H1 (cell line): ENCODE measurements around the gene AGPAT3. TPM values are rescaled to one million over a fixed set of nuclear protein-coding genes. Genes with fewer than 3 reads are reported as not detected.

ENCODE experiments used
- CTCF ChIA-PET: fragments of 300-600 bp; sonication (Branson Sonifier 250); formaldehyde crosslinking; loops from one replicate; lab custom pipeline; 2021; ENCODE audit not compliant: partially characterized antibody; lab: Charles Lee
- POLR2A ChIA-PET: fragments of 300-600 bp; sonication (Branson Sonifier 250); formaldehyde crosslinking; loops from one replicate; lab custom pipeline; 2021; ENCODE audit warnings: inconsistent platforms; ENCODE audit not compliant: partially characterized antibody; lab: Charles Lee
- DNase-seq, 2 experiments: peaks; one replicate each; pipeline versions ENCODE4 v3.0.0 to v3.0.0-alpha.2; 2010 to 2022; ENCODE audit warnings: low spot score in 2 of 2, low read depth in 1 of 2, mixed read lengths in 1 of 2
- FAIRE-seq: peaks from 2 replicates; lab custom pipeline; 2011; peaks lifted over from hg19 to GRCh38; lab: Jason Lieb, UNC
- H2AFZ ChIP-seq: 2 replicates; pipeline ENCODE4 v1.8.1; 2012; ENCODE audit warnings: low read length, inconsistent platforms
- H2AK5ac ChIP-seq: 2 replicates; pipeline ENCODE4 v1.6.1; 2013; ENCODE audit warnings: low read depth, low read length
- H2BK120ac ChIP-seq: replicated peaks from 2 replicates; pipeline ENCODE3; 2013; ENCODE audit warnings: low read depth, low read length, inconsistent platforms
- H2BK12ac ChIP-seq: 2 replicates; pipeline ENCODE4 v1.6.1; 2013; ENCODE audit warnings: low read depth, low read length
- H2BK15ac ChIP-seq: 2 replicates; pipeline ENCODE4 v1.6.1; 2013; ENCODE audit warnings: low read length
- H2BK20ac ChIP-seq: 2 replicates; pipeline ENCODE4 v1.6.1; 2013; ENCODE audit warnings: low read length
- H2BK5ac ChIP-seq: 2 replicates; pipeline ENCODE4 v1.6.1; 2013; ENCODE audit warnings: low read depth, low read length
- H3K14ac ChIP-seq: 2 replicates; pipeline ENCODE4 v1.6.1; 2013; ENCODE audit warnings: inconsistent platforms; ENCODE audit not compliant: insufficient read length
- H3K18ac ChIP-seq: 2 replicates; pipeline ENCODE4 v1.6.1; 2013; ENCODE audit warnings: low read length; ENCODE audit errors: extremely low read depth
- H3K23ac ChIP-seq: 2 replicates; pipeline ENCODE4 v1.6.1; 2013; ENCODE audit warnings: inconsistent platforms; ENCODE audit not compliant: insufficient read length
- H3K23me2 ChIP-seq: 2 replicates; pipeline ENCODE4 v1.6.1; 2013; ENCODE audit warnings: low read depth, low read length
- H3K27ac ChIP-seq: 2 replicates; pipeline ENCODE4 v1.6.1; 2011; ENCODE audit warnings: low read depth, low read length, inconsistent platforms
- H3K27me3 ChIP-seq, 4 experiments: replicated peaks in 1 of 4; 1 replicate in 1 of 4; 2 replicates in 3 of 4; pipeline versions ENCODE4 v1.6.1 to v1.8.1; 2011 to 2013; ENCODE audit warnings: low read length in 3 of 4, mild to moderate bottlenecking in 3 of 4, inconsistent platforms in 2 of 4, mixed read lengths in 2 of 4, moderate library complexity in 1 of 4; ENCODE audit not compliant: control insufficient read depth in 3 of 4, insufficient read depth in 3 of 4; ENCODE audit errors: extremely low read depth in 1 of 4
- H3K36me3 ChIP-seq, 4 experiments: 2 replicates each; pipeline versions ENCODE4 v1.6.1 to v1.8.1; 2011 to 2013; ENCODE audit warnings: mild to moderate bottlenecking in 4 of 4, low read length in 3 of 4, moderate library complexity in 2 of 4, control low read depth in 1 of 4, inconsistent platforms in 1 of 4; ENCODE audit not compliant: insufficient read depth in 4 of 4, control insufficient read depth in 2 of 4
- H3K4ac ChIP-seq: replicated peaks from 2 replicates; pipeline ENCODE3; 2013; ENCODE audit warnings: low read length, low read depth, mixed read lengths, inconsistent platforms; ENCODE audit not compliant: insufficient read length
- H3K4me1 ChIP-seq, 4 experiments: replicated peaks in 1 of 4; 1 replicate in 1 of 4; 2 replicates in 3 of 4; pipeline versions ENCODE4 v1.6.1 to v1.8.1; 2011 to 2013; ENCODE audit warnings: low read length in 3 of 4, inconsistent platforms in 2 of 4, mixed read lengths in 1 of 4; ENCODE audit not compliant: insufficient read depth in 4 of 4, control insufficient read depth in 3 of 4
- H3K4me2 ChIP-seq, 2 experiments: 2 replicates each; pipeline versions ENCODE4 v1.6.1 to v1.8.1; 2011 to 2013; ENCODE audit warnings: low read depth in 2 of 2, low read length in 2 of 2, control low read depth in 1 of 2, inconsistent platforms in 1 of 2, mild to moderate bottlenecking in 1 of 2; ENCODE audit not compliant: insufficient read depth in 1 of 2
- H3K4me3 ChIP-seq, 4 experiments: fragments of 200-600, 300-600 bp in 1 of 4; sonication (generic), shearing (Covaris generic), sonication (Bioruptor Twin) in 1 of 4; 2 replicates each; pipeline versions ENCODE4 v1.5.1 to v1.8.1; 2011 to 2016; ENCODE audit warnings: low read length in 4 of 4, low read depth in 3 of 4, control low read depth in 2 of 4, inconsistent platforms in 2 of 4, mild to moderate bottlenecking in 2 of 4, mixed read lengths in 1 of 4, moderate library complexity in 1 of 4; ENCODE audit not compliant: insufficient read depth in 2 of 4; ENCODE audit errors: extremely low read depth in 1 of 4
- H3K56ac ChIP-seq: replicated peaks from 2 replicates; pipeline ENCODE3; 2013; ENCODE audit warnings: low read depth, mild to moderate bottlenecking, mixed read lengths, low read length, inconsistent platforms; ENCODE audit not compliant: insufficient read length
- H3K79me1 ChIP-seq: 2 replicates; pipeline ENCODE4 v1.6.1; 2013; ENCODE audit warnings: low read depth, low read length, control low read depth
- H3K79me2 ChIP-seq, 2 experiments: 2 replicates each; pipeline versions ENCODE4 v1.6.1 to v1.8.1; 2012 to 2013; ENCODE audit warnings: low read length in 2 of 2, mild to moderate bottlenecking in 2 of 2, inconsistent platforms in 1 of 2; ENCODE audit not compliant: insufficient read depth in 2 of 2, control insufficient read depth in 1 of 2
- H3K9ac ChIP-seq, 4 experiments: replicated peaks in 1 of 4; 1 replicate in 1 of 4; 2 replicates in 3 of 4; pipeline versions ENCODE4 v1.6.1 to v1.8.1; 2011 to 2013; ENCODE audit warnings: low read depth in 3 of 4, low read length in 3 of 4, control low read depth in 2 of 4, mild to moderate bottlenecking in 2 of 4, moderate library complexity in 2 of 4, inconsistent platforms in 1 of 4; ENCODE audit errors: extremely low read depth in 1 of 4
- H3K9me3 ChIP-seq, 2 experiments: 2 replicates each; pipeline versions ENCODE4 v1.6.1 to v1.8.1; 2012 to 2013; ENCODE audit warnings: mild to moderate bottlenecking in 2 of 2, moderate library complexity in 2 of 2, control low read depth in 1 of 2, inconsistent platforms in 1 of 2, low read depth in 1 of 2, low read length in 1 of 2, mixed read lengths in 1 of 2; ENCODE audit not compliant: insufficient read depth in 2 of 2
- H4K20me1 ChIP-seq, 2 experiments: replicated peaks in 1 of 2; 2 replicates each; pipeline versions ENCODE3 to v1.8.1; 2011 to 2013; ENCODE audit warnings: inconsistent platforms in 2 of 2, low read length in 2 of 2, mild to moderate bottlenecking in 1 of 2; ENCODE audit not compliant: insufficient read depth in 2 of 2, control insufficient read depth in 1 of 2
- H4K5ac ChIP-seq: 2 replicates; pipeline ENCODE4 v1.6.1; 2013; ENCODE audit warnings: low read length, low read depth, mixed read lengths, inconsistent platforms; ENCODE audit not compliant: insufficient read length
- H4K8ac ChIP-seq: 2 replicates; pipeline ENCODE4 v1.8.0; 2013; ENCODE audit warnings: mild to moderate bottlenecking, moderate library complexity, low read length, inconsistent platforms; ENCODE audit not compliant: insufficient read depth; ENCODE audit errors: extremely low read depth
- H4K91ac ChIP-seq: replicated peaks from 2 replicates; pipeline ENCODE3; 2013; ENCODE audit warnings: low read length, mixed read lengths, inconsistent platforms; ENCODE audit not compliant: insufficient read length
- BCL11A ChIP-seq, 2 experiments: IDR thresholded peaks; one replicate each; pipeline ENCODE4 v1.6.1; 2011; ENCODE audit warnings: low read depth in 2 of 2, low read length in 2 of 2, mild to moderate bottlenecking in 2 of 2
- CEBPB ChIP-seq: IDR thresholded peaks from 2 replicates; pipeline ENCODE4 v1.6.1; 2012; ENCODE audit warnings: low read depth, low read length
- CHD2 ChIP-seq: IDR thresholded peaks from 2 replicates; pipeline ENCODE4 v1.6.1; 2012; ENCODE audit warnings: low read length, improper control_type of control experiment
- EGR1 ChIP-seq: IDR thresholded peaks from 2 replicates; pipeline ENCODE4 v1.6.1; 2011; ENCODE audit warnings: low read depth, low read length, borderline replicate concordance
- JUND ChIP-seq: IDR thresholded peaks from 2 replicates; pipeline ENCODE4 v1.6.1; 2011; ENCODE audit warnings: mild to moderate bottlenecking, improper control_type of control experiment, low read length
- NANOG ChIP-seq: IDR thresholded peaks from 2 replicates; pipeline ENCODE4 v1.6.1; 2011; ENCODE audit warnings: low read length, low read depth, mild to moderate bottlenecking, inconsistent platforms; ENCODE audit not compliant: insufficient read depth, poor library complexity, severe bottlenecking
- RNF2 ChIP-seq: fragments of 200-900, 300-1000 bp; sonication (generic); IDR thresholded peaks from 2 replicates; pipeline ENCODE4 v1.7.1; 2016; ENCODE audit warnings: borderline replicate concordance, low read depth, mild to moderate bottlenecking, antibody characterized with exemption, low read length; ENCODE audit not compliant: poor library complexity, severe bottlenecking; ENCODE audit errors: missing control alignments
- SIRT6 ChIP-seq: IDR thresholded peaks from one replicate; pipeline ENCODE4 v1.7.1; 2012; ENCODE audit warnings: low read length, inconsistent platforms
- SP1 ChIP-seq: IDR thresholded peaks from 2 replicates; pipeline ENCODE4 v1.6.1; 2011; ENCODE audit warnings: low read depth, low read length
- TAF7 ChIP-seq: optimal IDR thresholded peaks from 2 replicates; pipeline ENCODE3; 2011; ENCODE audit warnings: low read depth, mild to moderate bottlenecking, inconsistent platforms, low read length, moderate library complexity, borderline replicate concordance
- TBP ChIP-seq: IDR thresholded peaks from 2 replicates; pipeline ENCODE4 v1.6.1; 2011; ENCODE audit warnings: low read depth, low read length, improper control_type of control experiment
- TEAD4 ChIP-seq: IDR thresholded peaks from 2 replicates; pipeline ENCODE4 v1.6.1; 2012; ENCODE audit warnings: low read depth, low read length, inconsistent platforms, mixed read lengths
- WGBS, 2 experiments: shearing (Covaris generic) in 1 of 2; methylation state at CpG; one replicate each; pipeline versions ENCODE4 v1.1.6 to v1.1.7; 2013 to 2015; ENCODE audit warnings: low lambda C conversion rate in 2 of 2, mixed read lengths in 2 of 2, inconsistent platforms in 1 of 2, low coverage in 1 of 2, missing lambda C conversion rate in 1 of 2; ENCODE audit not compliant: insufficient replicate concordance in 2 of 2, insufficient coverage in 1 of 2, insufficient read length in 1 of 2; ENCODE audit errors: extremely low coverage in 1 of 2, missing lambda C conversion rate in 1 of 2; 5-methylcytosine and 5-hydroxymethylcytosine counted together
- polyA plus RNA-seq, 7 experiments: library from polyadenylated mRNA; depleted of rRNA in 3 of 7; stranded (reverse) in 5 of 7; unstranded in 2 of 7; fragments of >200 nt in 5 of 7; fragments of 200-250 nt in 2 of 7; gene quantifications; 1 replicate in 5 of 7; 2 replicates in 1 of 7; 4 replicates in 1 of 7; pipeline versions ENCODE4 v1.2.1 to v1.2.3, GENCODE V29; 2011 to 2013; ENCODE audit warnings: missing spikeins in 2 of 7, mixed read lengths in 2 of 7
- total RNA-seq: library from RNA; stranded (reverse); fragmentation: NEBNext Ultra II Directional; extraction: Animal tissue kit (Norgen Biotek cat#: 25700); gene quantifications from 2 replicates; pipeline ENCODE4 v1.2.1, GENCODE V29; 2021
- TF ChIP-seq, protein P1 (sequence below): IDR thresholded peaks from 2 replicates; pipeline ENCODE4 v1.6.1; 2011; ENCODE audit warnings: low read length, improper control_type of control experiment

Gene AGPAT3
- total and polyA plus RNA-seq, 2 of the 8 experiments (the other 6 are each of a cell fraction or from before 2014, with no cell fraction given): 5.8 to 7.3 TPM

DNA sequence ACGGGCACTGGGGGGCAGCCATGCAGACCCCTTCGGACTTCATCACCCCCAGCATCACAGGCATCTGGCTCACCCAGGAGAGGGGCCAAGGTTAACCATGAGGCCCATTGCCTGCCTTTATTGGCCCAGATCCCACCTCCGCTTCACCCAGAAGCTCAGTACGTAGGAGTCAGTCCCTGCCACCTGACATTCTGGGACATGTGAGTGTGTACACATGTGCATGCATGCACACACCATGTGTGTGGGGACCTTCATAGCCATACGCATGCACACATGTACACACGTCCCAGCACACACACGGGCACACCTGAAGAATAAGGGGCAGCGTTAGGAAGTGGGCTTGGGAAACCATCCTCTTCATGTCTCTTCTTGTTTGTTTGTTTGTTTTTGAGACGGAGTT is 123.0 kb downstream of the AGPAT3 start:
- DNase-seq: no peak
- no peak overlapping the region for H3K9ac ChIP-seq
- 88% methylated on average over 9 of the region's 9 CpGs; no CpG with 5 or more reads in 1 of the 2 experiments for WGBS, 2 experiments
- TF ChIP-seq TBP: no peak
- TF ChIP-seq EGR1: no peak
- TF ChIP-seq TAF7: no peak
- TF ChIP-seq, protein P1, sequence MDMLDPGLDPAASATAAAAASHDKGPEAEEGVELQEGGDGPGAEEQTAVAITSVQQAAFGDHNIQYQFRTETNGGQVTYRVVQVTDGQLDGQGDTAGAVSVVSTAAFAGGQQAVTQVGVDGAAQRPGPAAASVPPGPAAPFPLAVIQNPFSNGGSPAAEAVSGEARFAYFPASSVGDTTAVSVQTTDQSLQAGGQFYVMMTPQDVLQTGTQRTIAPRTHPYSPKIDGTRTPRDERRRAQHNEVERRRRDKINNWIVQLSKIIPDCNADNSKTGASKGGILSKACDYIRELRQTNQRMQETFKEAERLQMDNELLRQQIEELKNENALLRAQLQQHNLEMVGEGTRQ: no peak
- no peak for TF ChIP-seq SIRT6
- TF ChIP-seq SP1: no peak
- TF ChIP-seq NANOG: no peak
- TF ChIP-seq TEAD4: no peak
- TF ChIP-seq CEBPB: no peak
- TF ChIP-seq CHD2: no peak
- no peak for TF ChIP-seq JUND
- TF ChIP-seq BCL11A (IDR thresholded peaks at IDR 0.05; ENCODE audit: low read depth in 2 of 2, low read length in 2 of 2): no peak
- TF ChIP-seq RNF2: no peak

More for the DNA sequence above, 123.0 kb downstream of the AGPAT3 start:
- Histone ChIP-seq H3K14ac (no peak overlapping the region), H3K18ac (no peak overlapping the region), H3K9me3 (no peaks in the 10 kb centered on the region), H4K20me1 (peaks cover 0 to 2% of the 10 kb centered on the region in 2 experiments), H3K36me3 (no peaks in the 10 kb centered on the region), H2BK15ac (peak overlapping the region; percentile 65; the same call in 1 of the 2 replicates), H3K56ac (no peak overlapping the region), H2AFZ (no peak overlapping the region), H2AK5ac (peak overlapping the region; percentile 86; the same call in 1 of the 2 replicates), H4K91ac (no peak overlapping the region), H3K79me1 (no peaks in the 10 kb centered on the region), H4K5ac (no peak overlapping the region), H2BK20ac (no peak overlapping the region), H3K27ac (no peak overlapping the region), H3K4ac (no peak overlapping the region), H3K23me2 (no peaks in the 10 kb centered on the region), H3K79me2 (no peaks in the 10 kb centered on the region), H4K8ac (no peak overlapping the region), H2BK120ac (no peak overlapping the region), H2BK12ac (no peak overlapping the region), H3K4me1 (peaks cover 0 to 12% (median 8%) of the 10 kb centered on the region in 4 experiments; a peak in 6 of 7 replicates), H3K23ac (no peak overlapping the region), H3K4me2 (no peak overlapping the region), H2BK5ac (no peak overlapping the region), H3K4me3 (no peak overlapping the region), H3K27me3 (no peaks in the 10 kb centered on the region)
- ChIA-PET POLR2A (no interaction called here), CTCF (interaction anchor here (0.8 to 1.6 kb wide), 4 partner anchors 12 to 177 kb away, joined by 3 to 8 read pairs (median 4); no protein-coding TSS in a partner anchor)
- FAIRE-seq: no peak
